Activated CD4-positive, alpha-beta T cell treated with anti-CD3 and anti-CD28 coated beads, Interleukin-2, amount 50 U/mL, for 24 hours (primary cell): ENCODE measurements around the gene EBNA1BP2.
A peak's percentile ranks its signal among the peaks of the same experiment; 100 is the strongest.
"Not testable (repeated sequence)": the region's sequence is repeated elsewhere in the genome, so short reads cannot be mapped to it uniquely, and the experiment has no call there.

Experiments used
- DNase-seq, 2 donors: peaks; one replicate each; pipeline ENCODE4 v3.0.0-alpha.2; 2020; ENCODE audit warnings: low read depth in 1 of 2, low spot score in 1 of 2

Gene EBNA1BP2, protein sequence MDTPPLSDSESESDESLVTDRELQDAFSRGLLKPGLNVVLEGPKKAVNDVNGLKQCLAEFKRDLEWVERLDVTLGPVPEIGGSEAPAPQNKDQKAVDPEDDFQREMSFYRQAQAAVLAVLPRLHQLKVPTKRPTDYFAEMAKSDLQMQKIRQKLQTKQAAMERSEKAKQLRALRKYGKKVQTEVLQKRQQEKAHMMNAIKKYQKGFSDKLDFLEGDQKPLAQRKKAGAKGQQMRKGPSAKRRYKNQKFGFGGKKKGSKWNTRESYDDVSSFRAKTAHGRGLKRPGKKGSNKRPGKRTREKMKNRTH

DNA sequence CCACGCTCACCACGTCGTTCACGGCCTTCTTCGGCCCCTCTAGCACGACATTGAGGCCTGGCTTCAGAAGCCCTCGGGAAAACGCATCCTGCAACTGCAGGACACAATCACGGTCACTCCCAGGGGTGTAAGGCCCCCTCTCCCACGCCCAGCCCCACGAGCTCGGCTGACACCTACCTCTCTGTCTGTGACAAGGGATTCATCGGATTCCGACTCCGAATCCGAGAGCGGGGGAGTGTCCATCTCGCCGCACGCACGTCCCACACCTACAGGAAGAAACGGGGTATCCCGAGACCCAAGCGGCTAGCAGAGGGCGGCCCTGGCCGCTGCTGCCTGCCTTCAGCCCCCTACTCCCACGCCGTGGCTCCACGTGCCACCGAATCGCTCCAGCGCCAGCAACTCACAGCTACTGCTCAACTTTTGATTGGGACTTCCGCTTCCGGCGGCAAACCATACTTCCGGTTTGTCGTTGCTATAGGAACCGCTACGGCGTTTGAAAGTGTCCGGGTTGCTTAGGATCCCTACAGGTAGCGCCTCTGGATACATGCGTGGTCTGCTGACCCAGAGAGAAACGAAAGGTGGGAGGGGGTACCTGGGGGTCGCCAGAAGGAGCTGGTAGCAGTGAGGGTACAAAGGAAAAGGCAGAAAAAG lies at the start of gene EBNA1BP2, which contains the start of gene CFAP57:
Gene EBNA1BP2, minus strand, starts transcription at position 415 of the 651 bp plus-strand sequence. Its CDS starts 172 bp downstream, at position 243.
Gene CFAP57, plus strand, starts transcription at position 455 of the 651 bp plus-strand sequence. CDS start 424 bp downstream, outside the sequence.
- peak; percentile 90 to 92 for DNase-seq

DNA sequence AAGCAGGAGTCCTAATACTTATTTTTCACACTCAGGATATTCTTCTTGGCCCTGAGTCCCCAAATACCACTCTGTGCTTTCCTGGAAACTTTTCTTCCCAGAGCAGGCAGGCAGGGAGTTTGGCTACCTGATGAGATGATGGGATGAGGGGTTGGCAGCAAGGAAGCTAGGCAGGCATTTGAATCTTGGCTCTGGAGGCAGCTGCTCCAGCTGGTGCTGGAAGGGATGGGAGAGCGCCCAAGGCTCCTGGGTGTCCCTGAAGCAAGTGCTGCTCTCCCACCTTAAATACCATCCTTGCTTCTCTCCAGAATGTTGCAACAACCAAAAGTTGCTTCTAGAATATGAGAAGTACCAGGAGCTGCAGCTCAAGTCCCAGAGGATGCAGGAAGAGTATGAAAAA lies 49.7 kb upstream of the EBNA1BP2 start:
- DNase-seq, result no peak

DNA sequence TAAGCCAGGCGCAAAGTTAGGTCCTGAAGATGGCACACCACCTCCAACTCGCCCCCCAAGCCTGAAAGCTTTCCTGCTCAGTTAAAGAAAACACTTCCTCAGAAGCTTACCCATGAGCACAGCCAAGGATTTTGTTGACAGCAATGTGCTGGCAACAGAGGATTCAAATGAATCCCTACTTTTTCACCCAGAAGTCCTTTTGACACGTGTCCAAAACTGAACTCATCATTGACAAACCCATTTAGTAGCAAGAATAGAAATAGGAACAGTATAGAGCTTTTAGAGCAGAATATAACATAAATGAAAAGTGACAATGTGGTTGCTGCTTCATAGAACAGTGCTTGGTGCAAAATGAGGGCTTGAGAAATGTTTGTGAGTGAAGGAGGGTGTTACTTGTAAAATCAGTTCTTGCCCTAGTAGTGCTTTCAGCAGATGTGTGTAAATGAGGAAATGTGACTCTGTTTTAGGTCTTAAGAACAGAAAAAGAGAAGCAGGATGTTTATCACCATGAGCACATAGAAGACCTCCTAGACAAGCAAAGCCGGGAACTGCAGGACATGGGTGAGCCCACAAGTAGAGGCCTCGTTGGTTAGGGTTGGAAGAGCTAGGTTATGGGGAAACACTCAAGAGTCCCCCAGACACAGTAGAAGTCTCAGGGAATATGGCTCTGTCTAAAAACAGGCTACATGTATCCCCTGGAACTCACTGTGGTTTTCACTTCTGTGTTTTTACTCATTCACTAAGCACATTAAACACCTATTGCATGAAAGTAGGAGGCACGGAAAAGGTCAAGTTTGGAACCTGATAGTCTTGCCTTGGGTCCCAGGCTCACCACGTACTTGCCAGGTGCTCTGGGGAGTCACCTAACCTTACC lies 49.1 kb upstream of the EBNA1BP2 start:
- no peak for DNase-seq

DNA sequence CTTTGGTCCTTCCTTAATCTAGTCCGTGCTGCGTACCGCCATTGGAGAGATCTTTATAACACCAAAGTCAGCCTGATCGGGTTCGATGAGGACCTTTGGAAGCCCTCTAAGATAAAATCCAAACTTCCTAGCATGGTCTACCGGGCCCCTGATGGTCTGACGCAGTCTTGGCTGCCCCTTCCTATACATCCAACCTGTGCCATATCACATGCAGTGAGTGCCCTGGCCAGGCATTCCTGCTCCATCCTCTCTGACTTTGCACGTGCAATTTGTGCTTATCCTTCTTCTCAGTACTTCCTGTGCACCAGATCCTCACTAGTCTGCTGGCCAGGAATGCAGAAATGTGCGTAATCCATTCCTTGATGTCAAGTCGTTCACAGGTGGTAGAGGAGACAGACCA lies 45.7 kb upstream of the EBNA1BP2 start:
- DNase-seq, result no peak

DNA sequence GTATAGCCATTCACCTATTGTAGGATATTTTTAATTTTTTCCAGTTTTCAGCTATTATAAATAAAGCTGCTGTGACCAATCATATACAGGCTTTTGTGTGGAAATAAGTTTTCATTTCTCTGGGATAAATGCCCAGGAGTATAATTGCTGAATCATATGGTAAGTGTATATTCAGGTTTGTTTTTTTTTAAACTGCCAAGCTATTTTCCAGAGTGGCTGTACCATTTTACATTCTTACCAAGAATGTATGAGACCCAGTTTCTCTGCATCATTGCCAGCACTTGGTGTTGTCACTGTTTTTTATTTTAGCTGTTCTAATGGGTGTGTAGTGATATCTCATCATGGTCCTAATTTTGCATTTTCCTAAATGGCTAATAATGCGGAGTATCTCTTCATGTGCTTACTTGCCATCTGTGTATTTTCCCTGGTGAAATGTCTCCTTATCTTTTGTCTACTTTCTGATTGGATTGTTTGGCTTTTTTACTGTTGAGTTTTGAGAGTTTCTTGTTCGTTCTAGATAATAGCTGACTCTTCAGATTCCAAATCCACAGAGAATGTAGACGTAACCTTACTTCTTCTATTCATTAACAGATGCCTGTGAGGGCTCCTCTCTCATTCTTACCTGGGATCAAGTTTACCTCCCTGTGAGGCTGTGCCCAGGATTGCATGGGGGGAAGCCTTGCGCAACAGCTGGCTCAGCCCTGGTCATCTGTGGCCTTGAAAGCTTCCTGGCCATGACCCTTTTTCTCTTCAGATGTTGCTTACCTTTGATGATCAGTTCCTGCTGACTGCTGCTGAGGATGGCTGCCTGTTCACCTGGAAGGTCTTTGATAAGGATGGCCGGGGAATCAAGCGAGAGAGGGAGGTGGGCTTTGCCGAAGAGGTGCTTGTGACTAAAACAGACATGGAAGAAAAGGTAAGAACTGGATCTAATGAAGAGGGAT lies 42.7 kb upstream of the EBNA1BP2 start:
- no peak for DNase-seq

DNA sequence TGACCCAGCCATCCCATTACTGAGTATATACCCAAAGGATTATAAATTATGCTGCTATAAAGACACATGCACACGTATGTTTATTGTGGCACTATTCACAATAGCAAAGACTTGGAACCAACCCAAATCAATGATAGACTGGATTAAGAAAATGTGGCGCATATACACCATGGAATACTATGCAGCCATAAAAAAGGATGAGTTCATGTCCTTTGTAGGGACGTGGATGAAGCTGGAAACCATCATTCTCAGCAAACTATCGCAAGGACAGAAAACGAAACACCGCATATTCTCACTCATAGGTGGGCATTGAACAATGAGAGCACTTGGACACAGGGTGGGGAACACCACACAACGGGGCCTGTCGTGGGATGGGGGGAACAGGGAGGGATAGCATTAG lies 36.2 kb upstream of the EBNA1BP2 start:
- DNase-seq, result not testable (repeated sequence)

DNA sequence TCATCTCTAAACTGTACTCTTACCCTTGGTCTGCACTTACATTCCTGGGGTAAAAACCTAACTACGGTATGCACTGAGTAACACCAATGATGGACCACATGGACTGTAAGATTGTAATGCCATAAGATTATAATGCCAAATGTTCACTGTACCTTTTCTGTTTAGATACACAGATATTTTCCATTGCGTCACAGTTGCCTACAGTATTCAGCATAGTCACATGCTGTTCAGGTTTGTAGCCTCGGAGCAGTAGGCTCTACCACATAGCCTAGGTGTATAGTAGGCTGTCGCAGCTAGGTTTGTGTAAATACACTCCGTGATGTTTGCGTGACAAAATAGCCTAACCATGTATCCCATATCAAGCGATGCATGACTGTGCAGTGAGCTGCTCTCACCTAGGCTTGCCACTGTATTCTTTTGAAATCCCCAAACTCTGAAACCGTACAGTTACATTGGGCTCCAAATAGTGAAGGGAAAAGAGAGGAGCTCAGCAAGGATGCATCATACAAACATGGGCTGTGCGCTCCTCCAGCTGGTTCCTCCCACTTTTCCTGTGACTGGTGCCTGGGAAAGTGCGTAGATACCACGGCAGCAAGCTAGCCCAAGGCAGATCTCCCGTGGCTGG lies 35.3 kb upstream of the EBNA1BP2 start:
- DNase-seq, result no peak

DNA sequence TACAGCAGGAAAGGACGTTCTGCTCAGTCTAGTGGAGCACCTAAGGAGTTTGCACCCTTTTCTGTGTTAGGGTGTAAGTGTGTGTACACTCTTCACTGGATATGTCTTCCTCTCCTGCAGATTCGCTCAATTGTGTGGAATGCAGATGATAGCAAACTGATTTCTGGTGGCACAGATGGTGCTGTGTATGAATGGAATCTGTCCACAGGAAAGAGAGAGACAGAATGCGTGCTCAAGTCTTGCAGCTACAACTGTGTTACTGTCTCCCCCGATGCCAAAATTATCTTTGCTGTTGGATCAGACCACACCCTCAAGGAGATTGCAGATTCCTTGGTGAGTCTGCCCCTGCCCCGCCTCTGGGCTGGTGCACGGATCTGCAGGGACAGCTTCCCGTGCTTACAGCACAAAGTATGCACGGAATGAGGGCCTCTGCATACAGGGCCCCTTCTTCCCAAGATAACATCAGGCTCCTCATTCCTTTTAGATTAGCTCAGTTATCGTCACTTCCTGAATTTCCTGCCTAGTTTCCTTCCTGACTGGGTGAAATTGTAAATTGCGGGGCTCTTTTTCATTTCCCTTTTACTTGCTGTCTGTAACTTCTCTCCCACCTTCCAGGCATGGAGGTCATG lies 34.6 kb upstream of the EBNA1BP2 start:
- no peak for DNase-seq

DNA sequence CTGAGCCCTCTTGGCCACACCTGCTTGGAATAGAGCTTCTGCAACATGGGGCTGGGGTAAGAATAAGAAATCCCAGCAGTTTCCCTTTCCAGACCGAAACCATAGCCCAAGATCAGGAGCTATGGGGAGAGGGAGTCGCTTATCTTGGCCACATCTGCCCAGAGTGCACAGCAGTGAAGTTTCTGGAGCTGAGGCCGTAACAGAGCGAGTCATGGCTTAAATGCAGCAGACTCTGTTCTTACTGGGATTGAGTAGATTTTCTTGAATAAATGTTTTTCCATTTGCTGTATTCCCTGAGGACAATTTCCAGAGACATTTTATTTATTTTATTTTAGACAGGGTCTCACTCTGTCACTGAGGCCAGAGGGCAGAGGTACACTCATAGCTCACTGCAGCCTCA lies 33.6 kb upstream of the EBNA1BP2 start:
- no peak for DNase-seq

DNA sequence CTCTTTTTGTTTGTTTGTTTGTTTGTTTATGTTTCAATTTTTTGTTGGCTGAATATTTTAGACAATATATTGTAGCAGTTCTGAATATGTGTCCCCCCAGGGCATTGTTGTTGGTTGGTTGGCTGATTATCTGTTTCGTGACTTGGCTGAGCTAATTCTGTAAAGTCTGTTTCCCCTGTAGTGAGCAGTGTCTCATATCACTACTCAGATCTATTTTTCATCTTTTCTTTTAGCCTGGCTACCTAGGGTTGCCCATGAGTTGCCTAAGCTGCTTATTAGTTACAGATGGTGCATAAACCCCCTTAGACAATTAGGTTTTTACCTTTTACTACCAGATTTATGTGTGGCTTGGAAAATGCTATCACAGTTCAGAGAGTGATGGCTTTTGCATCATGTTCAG lies 32.3 kb upstream of the EBNA1BP2 start:
- DNase-seq, result no peak

DNA sequence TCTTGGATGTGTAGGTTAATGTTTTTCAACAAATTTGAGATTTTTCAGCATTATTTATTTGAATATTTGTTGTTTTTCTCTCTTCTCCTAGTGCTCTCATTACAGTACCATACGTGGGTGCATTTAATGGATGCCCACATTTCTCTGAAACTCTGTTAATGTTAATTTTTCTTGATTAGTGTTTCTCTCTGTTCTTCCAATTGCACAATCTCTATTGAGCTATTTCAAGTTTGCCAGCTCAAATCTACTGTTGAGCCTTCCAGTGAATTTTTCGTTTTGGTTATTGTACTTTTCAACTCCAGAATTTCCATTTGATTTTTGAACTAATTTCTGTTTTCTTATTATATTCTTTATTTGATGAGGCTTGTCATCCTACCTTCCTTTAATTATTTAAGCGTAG lies 31.8 kb upstream of the EBNA1BP2 start:
- DNase-seq, result no peak

DNA sequence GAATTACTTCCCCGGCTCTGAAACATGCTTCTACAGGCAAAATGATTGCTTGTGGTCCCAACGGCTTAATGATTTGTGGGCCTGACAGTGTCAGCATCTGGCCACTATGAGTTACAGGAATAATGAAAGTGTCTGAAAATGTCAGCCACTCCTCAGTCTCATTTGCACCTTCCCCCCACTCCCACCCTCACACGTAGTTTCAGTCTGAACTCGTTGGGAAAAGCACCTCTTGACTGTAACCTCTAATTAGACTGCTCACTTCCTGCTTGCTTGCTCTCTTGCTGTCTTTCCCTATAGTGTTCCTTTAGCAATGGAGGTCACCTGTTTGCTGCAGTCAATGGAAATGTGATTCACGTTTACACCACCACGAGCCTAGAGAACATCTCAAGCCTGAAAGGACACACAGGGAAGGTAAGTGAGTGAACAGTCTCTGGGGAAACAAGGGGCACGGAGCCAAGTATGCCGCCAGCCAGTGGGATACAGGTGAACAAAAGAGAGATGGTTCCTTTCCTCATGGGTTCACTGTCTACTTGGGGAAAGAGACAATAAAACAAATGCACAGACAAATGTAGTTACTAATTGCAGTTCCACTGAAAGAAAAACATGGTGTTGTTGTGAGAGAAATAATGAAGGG lies 27.1 kb upstream of the EBNA1BP2 start:
- no peak for DNase-seq

DNA sequence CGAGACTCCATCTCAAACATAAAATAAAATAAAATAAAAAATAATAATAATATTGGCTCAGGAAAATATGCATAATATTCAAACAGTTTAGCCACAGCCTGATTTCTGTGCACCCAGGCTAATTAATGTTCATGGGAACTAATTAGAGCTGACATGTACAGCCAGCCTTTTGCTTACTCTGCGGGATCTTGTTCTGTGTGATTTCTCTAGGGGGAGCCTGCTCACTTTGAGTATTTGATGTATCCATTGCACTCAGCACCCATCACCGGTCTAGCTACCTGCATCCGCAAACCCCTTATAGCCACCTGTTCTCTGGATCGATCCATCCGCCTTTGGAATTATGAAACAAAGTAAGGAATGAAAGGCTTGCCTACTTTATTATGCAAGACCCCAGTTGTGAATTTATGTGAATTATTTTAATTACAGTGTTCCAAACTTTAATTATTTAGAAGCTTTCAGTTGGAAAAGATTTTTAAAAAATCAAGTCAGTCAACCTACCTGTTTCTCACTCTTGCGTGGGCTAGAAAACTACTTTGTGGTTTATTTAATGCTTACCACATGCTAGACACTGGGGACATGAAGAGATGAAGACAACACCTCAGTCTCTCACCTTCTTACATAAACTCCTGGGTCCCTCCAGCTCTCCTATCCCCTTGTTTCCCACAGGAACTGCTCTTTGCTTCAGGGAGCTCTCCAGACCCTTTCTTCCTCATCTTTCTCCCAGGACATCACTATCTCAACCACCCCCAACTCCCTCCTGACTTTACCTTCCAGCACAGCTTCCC lies 25.4 kb upstream of the EBNA1BP2 start:
- DNase-seq, result no peak

DNA sequence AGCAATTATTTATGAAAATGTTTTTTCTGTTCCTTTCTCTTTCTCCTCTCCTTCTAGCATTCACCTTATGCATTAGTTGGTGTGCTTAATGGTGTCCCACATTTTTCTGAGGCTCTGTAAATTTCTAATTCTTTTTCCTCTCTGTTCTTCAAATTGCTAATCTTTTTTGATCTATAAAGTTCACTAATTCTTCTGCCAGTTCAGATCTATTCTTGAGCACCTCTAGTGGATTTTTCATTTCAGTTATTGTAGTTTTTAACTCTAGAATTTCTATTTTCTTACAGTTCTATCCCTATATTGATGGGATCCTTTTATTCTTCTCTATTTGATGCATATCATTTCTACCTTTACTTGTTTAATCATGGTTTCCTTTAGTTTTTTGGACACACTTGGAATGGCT lies 22.4 kb upstream of the EBNA1BP2 start:
- no peak for DNase-seq

DNA sequence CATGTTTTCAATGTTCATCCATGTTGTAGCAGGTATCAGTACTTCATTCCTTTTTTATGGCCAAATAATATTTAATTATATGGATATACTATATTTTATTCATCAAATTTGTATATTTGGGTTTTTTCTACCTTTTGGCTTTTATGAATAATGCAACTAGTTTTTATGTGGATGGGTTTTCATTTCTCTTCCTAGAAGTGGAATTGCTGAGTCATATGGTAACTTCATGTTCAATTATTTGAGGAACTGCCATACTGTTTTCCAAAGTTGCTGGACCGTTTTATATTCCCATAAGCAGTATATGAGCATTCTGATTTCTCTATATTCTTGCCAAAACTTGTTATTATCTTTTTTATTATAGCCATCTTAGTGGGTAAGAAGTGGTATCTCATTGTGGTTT lies 16.0 kb upstream of the EBNA1BP2 start:
- DNase-seq, result no peak

DNA sequence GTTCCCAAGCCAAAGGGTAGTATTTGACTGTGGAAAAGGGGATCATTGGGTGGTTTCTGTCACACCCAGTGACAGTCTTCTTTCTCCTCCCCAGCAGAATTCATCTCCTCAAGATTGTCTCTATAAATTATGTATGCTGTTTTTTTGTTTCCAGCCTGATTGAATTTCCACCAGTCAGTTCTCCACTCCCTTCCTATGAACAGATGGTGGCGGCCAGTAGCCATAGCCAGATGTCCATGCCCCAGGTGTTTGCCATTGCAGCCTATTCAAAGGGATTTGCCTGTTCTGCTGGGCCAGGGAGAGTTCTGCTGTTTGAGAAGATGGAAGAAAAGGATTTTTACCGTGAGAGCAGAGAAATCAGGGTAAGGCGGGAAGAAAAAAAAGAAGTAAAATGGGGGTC lies 12.9 kb upstream of the EBNA1BP2 start:
- DNase-seq, result no peak

DNA sequence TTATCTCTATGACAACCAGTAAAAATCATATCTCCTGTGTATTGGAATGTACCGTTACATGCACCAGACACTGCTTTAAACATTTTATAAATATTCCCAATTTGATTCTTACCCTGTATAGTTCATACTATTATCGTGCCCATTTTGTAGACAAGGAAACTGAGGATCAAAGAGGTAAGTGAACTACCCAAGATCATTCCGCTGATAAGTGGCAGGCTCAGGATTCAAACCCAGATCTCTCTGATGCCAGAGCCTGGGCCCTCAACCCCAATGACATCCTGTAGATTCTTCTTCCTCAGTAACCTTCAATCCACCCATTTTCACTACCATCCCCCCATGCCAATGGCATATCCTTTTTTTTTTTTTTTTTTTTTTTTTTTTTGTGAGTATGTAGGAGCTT lies 12.3 kb upstream of the EBNA1BP2 start:
- DNase-seq, result no peak

DNA sequence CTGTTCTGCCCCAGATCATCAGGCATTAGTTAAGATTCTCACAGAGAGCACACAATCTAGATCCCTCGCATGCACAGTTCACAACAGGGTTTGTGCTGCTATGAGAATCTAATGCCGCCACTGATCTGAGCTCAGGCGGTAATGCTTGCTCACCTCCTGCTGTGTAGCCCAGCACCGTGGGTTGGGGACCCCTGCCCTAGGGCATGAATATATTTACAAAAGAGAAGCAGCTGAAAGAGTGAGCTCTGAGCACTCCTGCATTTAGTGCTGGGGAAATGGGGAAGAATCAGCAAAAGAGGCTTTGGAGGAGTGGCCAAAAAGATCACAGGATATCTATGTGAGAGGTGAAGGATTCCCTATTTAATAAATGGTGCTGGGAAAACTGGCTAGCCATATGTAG lies 5.6 kb upstream of the EBNA1BP2 start:
- no peak for DNase-seq

DNA sequence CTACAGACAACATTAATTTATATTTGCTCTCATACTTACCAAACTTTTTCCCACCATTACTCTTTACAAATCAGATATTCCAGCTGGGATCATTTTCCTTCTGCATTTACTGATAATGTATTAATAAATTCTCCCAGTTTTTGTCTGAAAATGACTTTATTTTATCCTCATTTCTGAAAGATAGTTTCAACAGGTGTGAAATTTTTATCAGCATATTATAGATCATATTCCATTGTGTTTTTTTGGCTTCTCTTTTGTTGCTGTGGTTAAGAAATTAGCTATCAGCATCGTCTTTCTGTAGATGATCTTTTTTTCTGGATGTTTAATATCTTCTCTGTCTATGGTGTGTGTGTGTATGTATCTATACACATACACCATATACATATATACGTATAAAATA lies 2.8 kb upstream of the EBNA1BP2 start:
- no peak for DNase-seq
